HG02884 (cell line): ENCODE data around the gene TPST1.

Experiments
- ATAC-seq: cut with Tn5 transposase; IDR thresholded peaks from one replicate; pipeline ENCODE4 v1.9.1; 2021; ENCODE audit warnings: mild to moderate bottlenecking, moderate library complexity; ENCODE audit not compliant: unreplicated experiment

The TPST1 gene

DNA sequence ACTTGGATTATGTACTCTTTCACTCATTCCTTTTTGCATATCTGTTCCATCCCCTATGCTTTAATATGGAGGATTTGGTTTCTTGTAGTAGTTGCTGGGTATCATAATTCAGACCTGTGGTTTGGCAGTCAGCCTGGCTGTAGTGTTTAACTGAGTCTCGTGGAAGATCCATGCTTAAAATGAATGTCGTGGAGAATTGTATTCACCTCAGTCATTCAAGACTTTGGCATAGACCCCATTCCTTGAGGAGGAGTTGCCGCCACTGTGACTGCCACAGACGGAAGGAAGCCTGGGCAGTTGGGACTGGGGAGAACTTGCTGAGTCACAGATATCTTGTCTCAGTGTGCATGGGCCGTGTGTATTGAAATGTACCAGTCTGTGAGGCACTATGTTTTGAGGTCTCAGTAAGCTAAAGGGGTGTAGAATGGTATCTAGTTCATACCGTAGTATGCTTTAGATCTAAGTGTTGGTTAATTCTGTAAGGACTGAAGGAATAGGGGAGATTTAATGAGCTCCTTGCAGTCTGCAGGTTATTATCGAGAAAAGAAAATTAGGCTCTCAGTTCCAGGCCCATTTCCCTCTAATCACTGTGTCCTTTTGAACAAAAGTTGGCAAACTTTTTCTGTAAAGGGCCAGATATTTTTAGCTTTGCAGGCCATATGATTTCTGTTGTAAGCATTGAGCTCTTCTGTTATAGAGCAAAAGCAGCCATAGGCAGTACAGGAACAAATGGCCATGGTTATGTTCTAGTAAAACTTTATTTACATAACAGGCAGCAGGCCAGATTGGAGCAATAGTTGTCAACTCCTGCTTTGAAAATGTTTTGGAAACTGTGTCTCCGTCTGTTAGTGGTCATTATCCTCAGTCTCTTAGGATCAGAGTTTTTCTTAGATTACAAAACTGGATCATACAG, 76.8 kb downstream of the TPST1 start:
- ATAC-seq: no peak

GRCh38 chr7:66282591-66282935, 77.4 kb downstream of the TPST1 start:
- no peak for ATAC-seq

DNA sequence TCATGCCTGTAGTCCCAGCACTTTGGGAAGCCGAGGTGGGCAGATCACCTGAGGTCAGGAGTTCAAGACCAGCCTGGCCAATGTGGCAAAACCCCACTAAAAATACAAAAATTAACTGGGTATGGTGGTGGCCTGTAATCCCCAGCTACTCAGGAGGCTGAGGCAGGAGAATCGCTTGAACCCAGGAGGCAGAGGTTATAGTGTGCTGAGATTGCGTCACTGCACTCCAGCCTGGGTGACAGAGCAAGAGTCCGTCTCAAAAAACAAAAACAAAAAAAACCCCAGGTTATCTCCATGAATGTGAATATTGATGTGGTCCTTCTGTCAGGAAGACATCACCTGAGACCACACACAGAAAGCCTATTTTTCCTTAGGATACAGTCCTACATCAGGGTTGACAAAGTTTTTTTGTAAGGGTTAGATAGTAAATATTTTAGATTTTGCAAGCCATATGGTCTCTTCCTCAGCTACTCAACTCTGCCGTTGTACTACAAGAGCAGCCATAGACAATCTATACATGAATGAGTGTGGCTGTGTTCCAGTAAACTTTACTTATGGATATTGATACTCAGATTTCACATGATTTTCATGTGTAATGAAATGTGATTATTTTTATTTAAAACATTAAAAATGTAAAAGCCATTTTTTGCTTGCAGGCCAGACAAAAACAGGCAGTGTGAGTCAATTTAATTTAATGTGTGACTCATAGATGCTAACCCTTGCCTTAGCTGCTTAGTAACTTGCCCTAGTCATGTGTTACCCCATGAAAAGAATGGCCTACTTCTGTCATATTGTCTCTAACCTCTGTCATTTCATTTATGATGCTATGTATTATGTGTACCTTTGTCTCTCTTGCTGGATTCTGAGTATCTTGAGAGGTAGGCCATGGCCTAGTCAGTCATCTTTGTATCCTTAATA, 78.1 kb downstream of the TPST1 start:
- no peak for ATAC-seq

DNA sequence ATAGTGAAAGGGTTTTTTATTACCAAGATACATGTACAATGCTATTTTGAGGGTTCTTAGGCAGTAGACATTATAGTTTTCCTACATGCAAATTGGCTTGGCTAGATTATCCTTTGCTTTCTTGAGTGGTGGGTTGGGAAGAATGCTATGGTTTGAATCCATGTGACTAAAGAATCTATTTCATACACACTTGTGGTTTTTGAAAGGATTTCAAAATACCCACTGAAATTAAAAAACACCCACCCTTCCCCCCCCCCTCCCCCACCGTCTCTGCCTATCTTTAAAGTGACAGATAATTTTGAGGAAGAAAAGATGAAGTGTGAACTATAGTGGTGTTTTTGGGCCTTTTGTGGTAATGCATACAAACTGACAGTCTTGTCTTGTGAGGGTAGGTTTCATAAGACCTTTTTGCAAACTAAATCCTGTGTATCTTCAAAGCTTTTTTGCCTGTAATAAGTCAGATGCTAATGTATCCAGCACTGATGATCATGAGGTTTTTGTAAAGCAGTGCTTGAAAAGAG, 90.9 kb downstream of the TPST1 start:
- no peak for ATAC-seq

DNA sequence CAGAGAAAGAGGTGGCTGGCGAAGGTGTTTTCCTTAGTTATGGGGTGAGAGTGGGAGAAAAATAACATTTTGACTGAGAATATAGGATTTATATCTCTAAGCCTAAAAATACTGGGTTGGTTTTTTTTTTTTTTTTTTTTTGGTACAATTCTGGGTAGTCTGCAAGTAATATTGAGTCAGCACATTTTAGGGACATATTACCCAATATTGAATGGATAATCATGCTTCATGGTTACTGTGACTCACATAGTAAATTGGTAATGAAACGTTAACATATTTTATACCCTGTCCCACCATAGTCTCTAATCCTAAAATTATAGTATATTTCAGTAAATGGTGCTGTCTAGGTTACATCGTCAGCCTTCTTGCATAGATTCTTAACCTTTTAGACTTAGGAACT, 91.4 kb downstream of the TPST1 start:
- no peak for ATAC-seq

- ATAC-seq: no peak
These were observed 92.4 kb downstream of the TPST1 start for GRCh38 chr7:66297579-66297978.

GRCh38 chr7:66301249-66301648, 96.1 kb downstream of the TPST1 start:
- ATAC-seq: no peak

DNA sequence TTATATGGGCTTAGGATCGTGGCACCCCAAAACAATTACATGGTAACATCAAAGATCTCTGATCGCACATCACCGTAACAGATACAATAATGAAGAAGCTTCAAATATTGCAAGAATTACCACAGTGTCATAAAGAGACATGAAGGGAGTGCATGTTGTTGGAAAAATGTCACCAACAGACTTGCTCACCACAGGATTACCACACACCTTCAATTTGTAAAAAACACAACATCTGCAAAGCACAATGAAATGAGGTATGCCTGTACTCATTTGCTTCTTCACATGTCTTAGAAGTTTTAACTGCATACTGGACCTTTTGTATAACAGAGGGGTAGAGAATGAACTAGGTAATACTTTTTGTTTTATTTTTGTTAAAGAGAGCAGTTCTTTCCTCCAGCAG, 96.6 kb downstream of the TPST1 start:
- ATAC-seq: no peak

GRCh38 chr7:66303454-66304155, 98.5 kb downstream of the TPST1 start:
- no peak for ATAC-seq

GRCh38 chr7:66304536-66304935, 99.4 kb downstream of the TPST1 start:
- ATAC-seq: no peak

GRCh38 chr7:66306243-66306642, 101.1 kb downstream of the TPST1 start:
- no peak for ATAC-seq

GRCh38 chr7:66307591-66308215, 102.6 kb downstream of the TPST1 start:
- no peak for ATAC-seq

- ATAC-seq: no peak
These were observed 103.3 kb downstream of the TPST1 start for GRCh38 chr7:66308411-66308810.

- no peak for ATAC-seq
These were observed 105.5 kb downstream of the TPST1 start for GRCh38 chr7:66310620-66311019.

DNA sequence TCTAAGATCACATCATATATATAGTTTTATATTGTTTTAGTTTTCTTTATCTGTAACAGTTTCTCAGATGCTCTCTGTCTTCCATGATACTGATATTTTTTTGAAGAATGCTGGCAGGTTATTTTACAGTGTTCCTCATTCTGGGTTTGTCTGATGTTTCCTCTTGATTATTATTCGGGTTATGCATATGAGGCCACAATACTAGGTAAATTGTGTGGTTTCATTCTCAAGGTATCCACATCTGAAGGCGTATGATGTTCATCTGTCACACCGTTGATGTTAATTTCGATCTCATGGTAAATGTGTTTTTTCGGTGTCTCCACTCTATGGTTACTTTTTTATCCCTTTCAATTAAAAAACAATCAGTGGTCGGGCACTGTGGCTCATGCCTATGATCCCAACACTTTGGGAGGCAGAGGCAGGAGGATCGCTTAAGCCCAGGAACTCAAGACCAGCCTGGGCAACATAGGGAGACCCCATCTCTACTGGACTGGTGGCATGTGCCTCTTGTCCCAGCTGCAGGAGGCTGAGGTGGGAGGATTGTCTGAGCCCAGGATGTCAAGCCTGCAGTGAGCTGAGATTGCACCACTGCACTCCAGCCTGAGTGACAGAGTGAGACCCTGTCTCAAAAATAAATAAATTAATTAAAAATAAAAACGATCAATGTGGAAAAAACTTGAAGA, 108.9 kb downstream of the TPST1 start:
- no peak for ATAC-seq

DNA sequence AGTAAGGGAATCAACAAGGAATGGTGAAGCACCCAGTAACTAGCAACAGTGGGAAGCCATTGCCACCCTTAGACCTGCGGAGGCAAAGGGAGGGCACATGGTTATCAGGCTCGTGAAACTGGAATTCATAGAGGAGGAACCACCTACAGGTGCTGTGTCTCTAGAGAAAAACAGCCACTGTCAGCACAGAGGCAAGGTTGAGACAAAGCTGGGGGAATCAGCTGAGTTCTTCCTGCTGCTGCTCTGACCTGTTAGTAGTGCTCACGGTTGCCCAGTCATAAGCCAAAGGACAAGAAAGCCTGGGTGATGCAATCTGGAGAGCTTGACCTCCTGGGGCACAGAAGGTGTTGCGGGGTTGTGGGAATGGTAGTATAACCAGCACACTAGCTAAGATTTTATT, 110.1 kb downstream of the TPST1 start:
- no peak for ATAC-seq

GRCh38 chr7:66319407-66319979, 114.4 kb downstream of the TPST1 start:
- no peak for ATAC-seq

GRCh38 chr7:66321283-66321682, 116.1 kb downstream of the TPST1 start:
- no peak for ATAC-seq

- no peak for ATAC-seq
These were observed 118.1 kb downstream of the TPST1 start for GRCh38 chr7:66323114-66323796.
